Neural cell (in vitro differentiated cells): ENCODE results near the gene NINJ1. TPM values are rescaled to one million over a fixed set of nuclear protein-coding genes. Genes with fewer than 3 reads are reported as not detected.

Source experiments
- H2AFZ ChIP-seq: fragments of 200-600, 300-800 bp; sonication (generic), shearing (Covaris generic); 2 replicates; pipeline ENCODE4 v1.6.0; 2014; ENCODE audit warnings: low read depth, mild to moderate bottlenecking, antibody characterized with exemption, low read length, moderate library complexity
- H3F3A ChIP-seq: fragments of 200-600 bp; shearing (Covaris generic); 2 replicates; pipeline ENCODE4 v1.6.1; 2016; ENCODE audit warnings: mild to moderate bottlenecking, moderate library complexity, mixed read lengths, antibody characterized with exemption, low read length; ENCODE audit not compliant: insufficient read depth, poor library complexity, severe bottlenecking
- H3K27ac ChIP-seq: fragments of 200-600, 300-800 bp; sonication (generic), shearing (Covaris generic); 2 replicates; pipeline ENCODE4 v1.5.1; 2014; ENCODE audit warnings: mild to moderate bottlenecking, low read length, moderate library complexity
- H3K27me3 ChIP-seq: fragments of 300-800, 200-600 bp; sonication (generic), shearing (Covaris generic); 2 replicates; pipeline ENCODE4 v1.6.0; 2014; ENCODE audit warnings: mild to moderate bottlenecking, low read depth, low read length, moderate library complexity; ENCODE audit not compliant: insufficient read depth
- H3K36me3 ChIP-seq: fragments of 300-800, 200-600 bp; sonication (generic), shearing (Covaris generic); 2 replicates; pipeline ENCODE4 v1.5.1; 2014; ENCODE audit warnings: mild to moderate bottlenecking, antibody characterized with exemption, low read length, moderate library complexity; ENCODE audit not compliant: insufficient read depth
- H3K4me2 ChIP-seq: fragments of 300-800, 200-600 bp; sonication (generic), shearing (Covaris generic); 2 replicates; pipeline ENCODE4 v1.6.0; 2014; ENCODE audit warnings: mild to moderate bottlenecking, low read length
- H3K4me3 ChIP-seq: fragments of 300-800, 200-600 bp; sonication (generic), shearing (Covaris generic); 2 replicates; pipeline ENCODE4 v1.5.1; 2014; ENCODE audit warnings: mild to moderate bottlenecking, low read length, moderate library complexity
- H3K79me2 ChIP-seq: fragments of 200-600 bp; shearing (Covaris generic); replicated peaks from 2 replicates; pipeline ENCODE4 v1.6.0; 2014; ENCODE audit warnings: mild to moderate bottlenecking, low read length, moderate library complexity; ENCODE audit not compliant: insufficient read depth
- H3K9ac ChIP-seq: fragments of 300-800, 200-600 bp; sonication (generic), shearing (Covaris generic); 2 replicates; pipeline ENCODE4 v1.6.1; 2016; ENCODE audit warnings: mild to moderate bottlenecking, low read length, mixed read lengths
- H3K9me2 ChIP-seq: fragments of 200-600 bp; shearing (Covaris generic); 2 replicates; pipeline ENCODE4 v1.6.1; 2016; ENCODE audit warnings: mild to moderate bottlenecking, low read length, mixed read lengths; ENCODE audit not compliant: insufficient read depth
- H3K9me3 ChIP-seq: fragments of 200-600, 300-800 bp; sonication (generic), shearing (Covaris generic); 2 replicates; pipeline ENCODE4 v1.6.1; 2016; ENCODE audit warnings: mild to moderate bottlenecking, mixed run types, low read length, moderate library complexity, mixed read lengths
- H4K20me1 ChIP-seq: fragments of 200-600 bp; shearing (Covaris generic); 2 replicates; pipeline ENCODE4 v1.6.1; 2016; ENCODE audit warnings: mild to moderate bottlenecking, mixed run types; ENCODE audit not compliant: insufficient read depth
- EP300 ChIP-seq: fragments of 450-650 bp; conservative IDR thresholded peaks from 2 replicates; pipeline ENCODE4 v1.6.1; 2014; ENCODE audit warnings: antibody characterized with exemption, mild to moderate bottlenecking, moderate library complexity; ENCODE audit not compliant: poor library complexity, severe bottlenecking
- EZH2 ChIP-seq: fragments of 200-600, 300-800 bp; shearing (Covaris generic), sonication (generic); IDR thresholded peaks from 2 replicates; pipeline ENCODE4 v1.6.1; 2014; ENCODE audit warnings: antibody characterized with exemption, low read length, borderline replicate concordance, mild to moderate bottlenecking; ENCODE audit not compliant: insufficient read depth, poor library complexity, severe bottlenecking
- MXI1 ChIP-seq: fragments of 450-650 bp; conservative IDR thresholded peaks from 2 replicates; pipeline ENCODE4 v1.6.1; 2014; ENCODE audit warnings: antibody characterized with exemption, mild to moderate bottlenecking; ENCODE audit not compliant: poor library complexity, severe bottlenecking
- POLR2AphosphoS5 ChIP-seq: IDR thresholded peaks from 2 replicates; pipeline ENCODE4 v1.6.1; 2012
- RAD21 ChIP-seq: fragments of 450-650 bp; conservative IDR thresholded peaks from 2 replicates; pipeline ENCODE4 v1.6.1; 2014; ENCODE audit warnings: antibody characterized with exemption, mild to moderate bottlenecking, moderate library complexity
- REST ChIP-seq: IDR thresholded peaks from 2 replicates; pipeline ENCODE4 v1.6.1; 2012; ENCODE audit warnings: borderline replicate concordance
- SMC3 ChIP-seq: fragments of 450-650 bp; conservative IDR thresholded peaks from 2 replicates; pipeline ENCODE4 v1.6.1; 2014; ENCODE audit warnings: antibody characterized with exemption, mild to moderate bottlenecking, moderate library complexity; ENCODE audit not compliant: poor library complexity
- TAF1 ChIP-seq: IDR thresholded peaks from 2 replicates; pipeline ENCODE4 v1.6.1; 2012; ENCODE audit warnings: low read depth
- polyA plus RNA-seq: library from polyadenylated mRNA; depleted of rRNA; stranded (reverse); fragments of >200 nt; gene quantifications from 2 replicates; pipeline ENCODE4 v1.2.3, GENCODE V29; 2014
- TF ChIP-seq, protein P1 (sequence below): fragments of 450-650 bp; IDR thresholded peaks from 2 replicates; pipeline ENCODE4 v1.5.1; 2014; ENCODE audit warnings: antibody characterized with exemption, mild to moderate bottlenecking, moderate library complexity; ENCODE audit not compliant: poor library complexity, severe bottlenecking

Gene NINJ1
- polyA plus RNA-seq, 1 donor from 2014 or later = 2.7 TPM

GRCh38 chr9:93168581-93168980 lies 34.5 kb upstream of the NINJ1 start:
- no peak overlapping the region for H2AFZ ChIP-seq
- no peaks in the 10 kb centered on the region for H4K20me1 ChIP-seq
- H3K27ac ChIP-seq = no peak overlapping the region
- H3K9me2 ChIP-seq = no peaks in the 10 kb centered on the region
- no peaks in the 10 kb centered on the region for H3F3A ChIP-seq
- no peaks in the 10 kb centered on the region for H3K9me3 ChIP-seq
- no peaks in the 10 kb centered on the region for H3K36me3 ChIP-seq
- TF ChIP-seq POLR2AphosphoS5 = no peak
- TF ChIP-seq, protein P1, sequence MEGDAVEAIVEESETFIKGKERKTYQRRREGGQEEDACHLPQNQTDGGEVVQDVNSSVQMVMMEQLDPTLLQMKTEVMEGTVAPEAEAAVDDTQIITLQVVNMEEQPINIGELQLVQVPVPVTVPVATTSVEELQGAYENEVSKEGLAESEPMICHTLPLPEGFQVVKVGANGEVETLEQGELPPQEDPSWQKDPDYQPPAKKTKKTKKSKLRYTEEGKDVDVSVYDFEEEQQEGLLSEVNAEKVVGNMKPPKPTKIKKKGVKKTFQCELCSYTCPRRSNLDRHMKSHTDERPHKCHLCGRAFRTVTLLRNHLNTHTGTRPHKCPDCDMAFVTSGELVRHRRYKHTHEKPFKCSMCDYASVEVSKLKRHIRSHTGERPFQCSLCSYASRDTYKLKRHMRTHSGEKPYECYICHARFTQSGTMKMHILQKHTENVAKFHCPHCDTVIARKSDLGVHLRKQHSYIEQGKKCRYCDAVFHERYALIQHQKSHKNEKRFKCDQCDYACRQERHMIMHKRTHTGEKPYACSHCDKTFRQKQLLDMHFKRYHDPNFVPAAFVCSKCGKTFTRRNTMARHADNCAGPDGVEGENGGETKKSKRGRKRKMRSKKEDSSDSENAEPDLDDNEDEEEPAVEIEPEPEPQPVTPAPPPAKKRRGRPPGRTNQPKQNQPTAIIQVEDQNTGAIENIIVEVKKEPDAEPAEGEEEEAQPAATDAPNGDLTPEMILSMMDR = no peak
- TF ChIP-seq EZH2 = no peak
- no peak for TF ChIP-seq SMC3
- TF ChIP-seq MXI1 = no peak
- H3K9ac ChIP-seq = no peak overlapping the region
- no peaks in the 10 kb centered on the region for H3K79me2 ChIP-seq
- no peak overlapping the region for H3K4me2 ChIP-seq
- H3K4me3 ChIP-seq = no peak overlapping the region
- H3K27me3 ChIP-seq = no peaks in the 10 kb centered on the region

- H3K9ac ChIP-seq = no peak overlapping the region
- H3K79me2 ChIP-seq = no peaks in the 10 kb centered on the region
- H3K9me2 ChIP-seq = no peaks in the 10 kb centered on the region
- TF ChIP-seq, protein P1 = no peak
- TF ChIP-seq POLR2AphosphoS5 (no peak), MXI1 (no peak), EZH2 (no peak), EP300 (no peak), TAF1 (no peak), RAD21 (no peak), SMC3 (no peak), REST (no peak)
- H4K20me1 ChIP-seq = no peaks in the 10 kb centered on the region
- H3K27ac ChIP-seq = no peak overlapping the region
- H3K27me3 ChIP-seq = no peaks in the 10 kb centered on the region
- no peak overlapping the region for H3K4me3 ChIP-seq
- H3F3A ChIP-seq = no peaks in the 10 kb centered on the region
- no peaks in the 10 kb centered on the region for H3K36me3 ChIP-seq
- no peak overlapping the region for H3K4me2 ChIP-seq
- no peaks in the 10 kb centered on the region for H3K9me3 ChIP-seq
- no peak overlapping the region for H2AFZ ChIP-seq
Observed at GRCh38 chr9:93167838-93168237, 33.8 kb upstream of the NINJ1 start.
